NCI-H146 (cell line): ENCODE data around the gene GTPBP6.
"Not testable (repeated sequence)": the region's sequence is repeated elsewhere in the genome, so short reads cannot be mapped to it uniquely, and the experiment has no call there.

Source experiments
- DNase-seq: peaks from one replicate; lab custom pipeline; 2025; lab: John Stamatoyannopoulos, UW

The GTPBP6 gene

DNA sequence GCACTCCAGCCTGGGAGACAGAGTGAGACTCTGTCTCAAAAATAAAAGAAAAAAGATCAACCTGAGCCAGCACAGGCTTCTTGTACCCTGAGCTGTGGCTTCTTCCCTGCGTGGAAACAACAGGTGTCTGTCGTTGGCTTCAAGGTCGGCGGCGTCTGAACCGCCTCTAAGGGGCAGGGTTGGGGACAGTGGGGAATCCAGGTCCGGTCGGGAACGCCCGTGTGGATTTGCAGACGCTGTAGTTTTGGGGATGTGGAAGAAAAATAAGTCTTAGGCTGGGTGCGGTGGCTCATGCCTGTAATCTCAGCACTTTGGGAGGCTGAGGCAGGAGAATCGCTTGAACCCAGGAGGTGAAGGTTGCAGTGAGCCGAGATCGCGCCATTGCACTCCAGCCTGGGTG lies 54.6 kb downstream of the GTPBP6 start:
- not testable (repeated sequence) for DNase-seq

DNA sequence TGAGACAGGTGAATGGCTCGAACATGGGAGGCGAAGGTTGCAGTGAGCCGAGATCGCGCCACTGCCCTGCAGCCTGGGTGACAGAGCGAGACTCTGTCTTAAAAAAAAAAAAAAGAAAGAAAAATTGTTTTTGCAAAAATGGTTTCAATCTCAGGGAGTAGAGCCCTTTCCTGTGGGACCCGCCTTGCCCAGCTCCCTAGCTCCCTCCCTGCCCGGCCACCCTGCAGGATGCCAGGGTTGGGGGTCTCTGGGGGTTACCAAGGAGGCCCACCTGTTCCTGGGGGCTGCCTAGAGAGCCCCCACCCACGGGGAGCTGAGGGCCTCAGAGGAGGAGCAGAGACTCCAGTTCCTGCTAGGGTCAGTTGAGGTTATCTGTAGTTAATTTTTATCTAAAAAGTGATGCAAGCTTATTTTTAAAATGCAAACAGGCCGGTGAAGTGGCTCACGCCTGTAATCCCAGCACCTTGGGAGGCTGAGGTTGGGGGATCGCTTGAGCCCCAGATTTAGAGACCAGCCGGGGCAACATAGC lies 56.2 kb downstream of the GTPBP6 start:
- no peak for DNase-seq

DNA sequence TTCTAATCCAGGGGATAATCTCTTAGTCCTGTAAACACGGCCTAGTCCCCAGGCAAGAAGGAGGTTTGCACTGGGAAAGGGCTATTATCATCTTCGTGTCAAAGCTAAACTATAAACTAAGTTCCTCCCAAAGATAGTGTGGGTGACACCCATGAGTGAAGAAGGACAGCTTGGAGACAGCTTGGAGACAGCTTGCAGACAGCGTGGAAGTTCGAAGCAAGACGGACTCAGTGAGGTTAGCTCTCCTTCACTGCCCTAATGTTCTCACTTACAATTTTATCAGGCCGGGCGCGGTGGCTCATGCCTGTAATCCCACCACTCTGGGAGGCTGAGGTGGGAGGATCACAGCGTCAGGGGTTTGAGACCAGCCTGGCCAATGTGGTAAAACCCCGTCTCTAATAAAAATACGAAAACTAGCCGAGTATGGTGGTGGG lies 56.7 kb downstream of the GTPBP6 start:
- no peak for DNase-seq

DNA sequence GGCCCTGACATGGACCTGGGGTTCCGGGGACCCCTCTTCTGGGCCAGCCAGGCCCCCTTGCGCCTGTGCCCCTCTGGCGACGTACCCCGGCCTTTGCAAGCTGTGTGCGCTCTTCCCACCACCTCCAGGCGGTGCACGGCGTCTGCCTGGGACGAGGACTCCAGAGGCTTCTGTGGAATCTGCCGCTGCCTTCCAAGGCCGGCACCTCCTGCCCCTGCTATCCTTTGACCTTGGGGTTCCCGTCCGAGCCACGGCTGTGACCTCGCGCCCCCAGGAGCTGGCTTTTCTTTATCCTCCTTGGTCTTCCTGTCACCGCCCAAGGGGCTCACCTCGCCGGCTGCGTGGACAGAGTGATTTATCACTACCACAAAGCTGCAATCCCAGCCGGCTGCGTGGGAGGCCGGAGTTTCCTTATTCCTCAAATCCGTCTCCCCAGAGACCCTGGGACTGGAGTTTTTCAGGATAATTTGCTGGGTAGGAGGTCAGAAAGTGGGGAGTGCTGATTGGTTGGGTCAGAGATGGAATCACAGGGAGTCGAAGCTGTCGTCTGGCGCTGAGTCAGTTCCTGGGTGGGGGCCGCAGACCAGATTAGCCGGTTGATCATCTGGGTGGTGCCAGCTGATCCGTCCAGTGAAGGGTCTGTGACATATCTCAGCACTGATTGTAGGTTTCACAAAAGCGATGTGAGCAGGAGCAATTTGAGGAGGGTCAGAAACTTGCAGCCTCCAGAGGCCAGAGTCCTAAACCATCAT lies 57.3 kb downstream of the GTPBP6 start:
- no peak for DNase-seq

DNA sequence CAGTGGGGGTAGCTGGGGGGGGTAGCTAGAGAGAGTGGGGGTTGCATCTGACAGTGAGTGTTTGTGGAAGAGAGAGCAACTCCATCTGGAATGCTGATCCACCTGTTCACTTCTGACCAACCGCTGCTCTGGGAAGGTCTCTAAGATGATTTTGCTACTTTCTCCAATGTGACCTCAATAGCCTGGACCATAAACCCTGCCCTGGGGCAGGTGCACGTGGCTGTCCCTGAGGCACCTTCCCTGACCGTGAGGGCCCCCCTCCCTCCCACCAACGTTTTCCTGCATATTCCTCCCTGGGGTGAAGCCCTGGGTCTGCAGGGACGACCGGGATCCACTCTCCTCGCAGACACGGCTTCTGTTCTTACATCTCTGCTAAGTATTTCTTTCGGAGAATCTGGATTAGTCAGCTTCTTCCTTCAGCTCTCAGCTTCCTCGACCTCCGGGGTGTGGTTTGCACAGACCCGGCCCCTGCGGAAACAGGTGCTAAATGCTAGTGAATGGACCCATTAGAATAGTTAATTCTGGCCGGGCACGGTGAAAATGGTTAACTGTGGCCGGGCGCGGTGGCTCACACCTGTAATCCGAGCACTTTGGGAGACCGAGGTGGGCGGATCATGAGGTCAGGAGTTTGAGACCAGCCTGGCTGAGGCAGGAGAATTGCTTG lies 58.8 kb downstream of the GTPBP6 start:
- no peak for DNase-seq

DNA sequence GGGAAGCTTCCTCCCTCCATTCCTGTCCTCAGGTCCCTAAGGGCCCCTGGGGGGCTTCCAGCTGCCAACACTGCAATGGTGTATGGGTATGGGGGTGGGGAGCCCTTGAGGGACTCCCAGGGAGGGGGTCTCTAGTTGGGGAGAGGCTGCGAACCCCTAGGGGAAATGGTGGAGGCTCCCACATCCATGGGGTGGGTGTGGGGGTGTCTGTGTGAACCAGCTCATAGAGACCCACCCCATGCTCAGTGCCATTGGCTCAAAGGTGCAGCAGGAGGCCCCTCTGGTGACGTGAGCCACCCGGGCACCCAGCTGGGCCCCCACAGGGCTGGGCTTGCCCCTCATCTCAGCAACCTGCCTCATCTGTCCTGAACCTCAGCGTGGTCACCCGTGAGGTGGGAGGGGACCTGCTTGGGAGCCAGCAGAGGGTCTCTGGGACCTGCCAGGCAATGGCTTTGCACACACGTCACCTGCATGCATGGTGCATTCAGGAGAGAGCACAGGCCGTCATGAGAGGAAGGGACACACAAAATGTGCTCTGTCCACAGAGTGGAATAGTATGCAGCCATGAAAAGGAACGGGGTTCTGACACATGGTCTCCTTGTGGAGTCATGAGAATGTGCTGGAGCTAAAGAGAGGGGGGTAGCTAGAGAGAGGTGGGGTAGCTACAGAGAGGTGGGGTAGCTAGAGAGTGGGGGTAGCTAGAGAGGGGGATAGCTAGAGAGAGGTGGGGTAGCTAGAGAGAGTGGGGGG lies 60.1 kb downstream of the GTPBP6 start:
- no peak for DNase-seq

DNA sequence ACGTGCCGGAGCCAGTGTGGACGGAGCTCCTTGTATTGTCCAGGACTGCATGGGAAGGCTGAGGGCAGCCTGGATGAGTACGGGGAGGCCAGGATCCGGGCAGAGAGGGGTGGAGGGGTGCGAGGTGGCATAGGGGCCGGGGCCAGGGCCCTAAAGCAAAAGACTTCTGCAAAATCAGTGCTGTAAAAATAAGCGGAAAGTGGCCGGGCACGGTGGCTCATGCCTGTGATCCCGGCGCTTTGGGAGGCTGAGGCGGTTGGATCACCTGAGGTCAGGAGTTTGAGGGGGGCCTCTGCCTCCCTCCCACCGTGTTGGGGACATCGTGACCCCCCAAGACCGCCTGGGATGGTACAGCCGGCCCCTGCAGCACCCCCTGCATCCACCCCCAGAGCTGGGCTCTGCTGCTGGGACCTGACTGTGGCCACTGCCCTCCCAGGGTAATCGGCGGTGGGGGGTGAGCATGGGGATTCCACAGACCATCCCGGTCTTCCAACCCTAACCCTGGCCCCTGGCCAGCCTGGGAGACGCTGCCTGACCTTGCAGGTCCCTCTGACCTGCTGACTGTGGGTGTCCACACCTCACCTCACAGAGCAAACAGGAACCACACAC lies 60.8 kb downstream of the GTPBP6 start:
- DNase-seq: no peak

DNA sequence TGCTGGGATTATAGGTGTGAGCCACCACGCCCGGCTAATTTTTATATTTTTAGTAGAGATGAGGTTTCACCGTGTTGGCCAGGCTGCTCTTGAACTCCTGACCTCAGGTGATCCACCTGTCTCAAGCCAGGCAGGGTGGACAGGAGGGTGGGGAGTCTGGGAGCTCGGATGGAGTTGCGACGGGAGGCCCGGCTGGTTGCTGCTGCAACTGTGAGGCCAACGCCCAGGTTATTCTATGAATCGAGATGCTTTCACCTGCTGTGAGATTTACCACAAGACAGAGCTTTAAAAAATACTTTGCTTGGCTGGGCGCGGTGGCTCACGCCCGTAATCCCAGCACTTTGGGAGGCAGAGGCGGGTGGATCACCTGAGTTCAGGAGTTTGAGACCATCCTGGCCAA lies 61.5 kb downstream of the GTPBP6 start:
- DNase-seq: not testable (repeated sequence)

DNA sequence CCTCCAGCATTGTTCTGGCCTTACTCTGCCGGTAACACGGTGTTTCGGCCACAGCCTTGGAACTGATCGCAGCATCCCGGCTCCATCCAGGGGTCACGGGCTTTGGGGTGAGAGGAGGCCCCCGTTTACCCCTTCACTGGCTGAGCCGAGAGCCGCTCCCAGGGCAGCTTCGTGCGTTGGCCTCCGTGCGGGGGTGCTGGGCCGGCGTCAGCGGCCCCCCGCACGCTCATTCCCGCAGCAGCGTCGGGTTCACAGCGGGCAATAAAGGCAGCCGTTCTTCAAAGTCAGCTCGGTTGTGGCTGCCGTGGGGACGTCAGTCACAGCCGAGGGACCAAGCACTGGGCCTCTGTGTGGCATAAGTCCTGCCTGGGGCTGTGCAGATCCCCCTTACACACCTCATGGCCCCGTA lies 62.7 kb downstream of the GTPBP6 start:
- DNase-seq: no peak
